K562 (cell line): ENCODE data around the gene AOC1. TPM values are rescaled to one million over a fixed set of nuclear protein-coding genes. Genes with fewer than 3 reads are reported as not detected.

Experiments used
- ASH1L ChIP-seq: fragments of 450-650 bp; IDR thresholded peaks from 2 replicates; pipeline ENCODE4 v1.6.1; 2018; ENCODE audit warnings: borderline replicate concordance, mild to moderate bottlenecking, low read depth; ENCODE audit not compliant: partially characterized antibody
- BCL6 ChIP-seq: fragments of 250-450 bp; sonication (Bioruptor Pico); IDR thresholded peaks from 2 replicates; pipeline ENCODE4 v1.4.0; 2020
- DDX20 ChIP-seq: fragments of 450-650 bp; IDR thresholded peaks from 2 replicates; pipeline ENCODE4 v1.6.1; 2016; ENCODE audit warnings: missing genetic modification characterization, low read depth, mild to moderate bottlenecking, missing compliant biosample characterization, moderate library complexity
- FOXA3 ChIP-seq, 2 experiments: fragments of 450-650 bp in 1 of 2; sonication (generic) in 1 of 2; formaldehyde crosslinking; IDR thresholded peaks in 1 of 2; conservative IDR thresholded peaks in 1 of 2; 2 replicates each; pipeline versions ENCODE4 v1.4.0 to v1.8.0; 2020 to 2022; ENCODE audit warnings: mild to moderate bottlenecking in 2 of 2, missing genetic modification reagents in 1 of 2
- HNRNPH1 ChIP-seq: fragments of 200-400 bp; formaldehyde crosslinking; optimal IDR thresholded peaks from 2 replicates; pipeline ENCODE3; 2017; ENCODE audit warnings: low read depth, mild to moderate bottlenecking, low read length, moderate library complexity
- POLR2A ChIP-seq: fragments of 450-650 bp; conservative IDR thresholded peaks from 2 replicates; pipeline ENCODE4 v1.6.1; 2016
- TCF3 ChIP-seq: sonication (generic); formaldehyde crosslinking; IDR thresholded peaks from 2 replicates; pipeline ENCODE4 v1.4.0; 2020; ENCODE audit warnings: mild to moderate bottlenecking, missing genetic modification reagents
- TCFL5 ChIP-seq: fragments of 250-450 bp; sonication (Bioruptor Pico); conservative IDR thresholded peaks from 2 replicates; pipeline ENCODE4 v1.6.1; 2021; ENCODE audit warnings: mild to moderate bottlenecking, moderate library complexity, matching md5 sums
- ZNF184 ChIP-seq: sonication (generic); formaldehyde crosslinking; IDR thresholded peaks from 2 replicates; pipeline ENCODE4 v1.5.0; 2020; ENCODE audit warnings: missing genetic modification reagents
- polyA plus RNA-seq, 8 experiments: library from polyadenylated mRNA; depleted of rRNA in 4 of 8; stranded (reverse) in 5 of 8; unstranded in 3 of 8; fragments of >200 nt; fragmentation: Nextera tagmentation in 2 of 8; fragmentation: Illumina TruSeq in 1 of 8; extraction: Ambion mirVana in 2 of 8; extraction: Trizol in 1 of 8; gene quantifications; 2 replicates each; pipeline versions ENCODE4 v1.2.1 to v1.2.3, GENCODE V29; 2011 to 2014; ENCODE audit warnings: inconsistent platforms in 1 of 8, missing spikeins in 1 of 8
- total RNA-seq, 7 experiments: library from RNA; depleted of rRNA in 6 of 7; stranded (reverse); fragments of >200 nt in 6 of 7; fragmentation: Illumina TruSeq in 2 of 7; extraction: Trizol in 2 of 7; gene quantifications; 2 replicates each; pipeline versions ENCODE4 v1.2.1 to v1.2.3, GENCODE V29; 2011 to 2021; ENCODE audit warnings: low replicate concordance in 1 of 7
- TF ChIP-seq, protein P1 (sequence below): fragments of 450-650 bp; formaldehyde crosslinking; IDR thresholded peaks from 2 replicates; pipeline ENCODE4 v1.4.0; 2020; ENCODE audit warnings: mild to moderate bottlenecking, moderate library complexity
- TF ChIP-seq, protein P2 (sequence below): fragments of 250-450 bp; sonication (Bioruptor Pico); IDR thresholded peaks from 2 replicates; pipeline ENCODE4 v1.4.0; 2020; ENCODE audit warnings: mild to moderate bottlenecking, moderate library complexity, borderline replicate concordance

Gene AOC1
- total and polyA plus RNA-seq, 9 of the 15 experiments (the other 6 are each of a cell fraction or from before 2014, with no cell fraction given): not detected

DNA sequence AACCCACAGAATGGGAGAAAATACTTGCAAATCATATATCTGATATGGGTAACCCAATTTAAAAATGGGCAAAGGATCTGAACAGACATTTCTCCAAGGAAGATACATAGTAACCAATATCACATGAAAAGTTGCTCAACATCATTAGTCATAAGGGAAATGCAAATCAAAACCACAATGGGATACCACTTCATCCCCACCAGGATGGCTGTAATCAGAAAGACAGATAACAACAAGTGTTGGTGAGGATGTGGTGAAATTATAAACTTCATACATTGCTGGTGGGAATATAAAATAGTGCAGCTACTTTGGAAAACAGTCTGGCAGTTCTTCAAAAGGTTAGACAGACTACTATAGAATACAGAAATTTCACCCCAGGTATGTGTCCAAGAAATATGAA, 19.3 kb downstream of the AOC1 start (continued):
- TF ChIP-seq DDX20 (tag) (no peak), HNRNPH1 (no peak), TCFL5 (CRISPR knock-in tag) (no peak), ZNF184 (peak; percentile 89), ASH1L (no peak), POLR2A (no peak), TCF3 (CRISPR knock-in tag) (no peak), BCL6 (CRISPR knock-in tag) (no peak), FOXA3 (CRISPR knock-in tag; conservative IDR thresholded peaks at IDR 0.05 in 1 of 2, IDR thresholded peaks at IDR 0.05 in 1 of 2) (no peak)
- TF ChIP-seq, protein P1, sequence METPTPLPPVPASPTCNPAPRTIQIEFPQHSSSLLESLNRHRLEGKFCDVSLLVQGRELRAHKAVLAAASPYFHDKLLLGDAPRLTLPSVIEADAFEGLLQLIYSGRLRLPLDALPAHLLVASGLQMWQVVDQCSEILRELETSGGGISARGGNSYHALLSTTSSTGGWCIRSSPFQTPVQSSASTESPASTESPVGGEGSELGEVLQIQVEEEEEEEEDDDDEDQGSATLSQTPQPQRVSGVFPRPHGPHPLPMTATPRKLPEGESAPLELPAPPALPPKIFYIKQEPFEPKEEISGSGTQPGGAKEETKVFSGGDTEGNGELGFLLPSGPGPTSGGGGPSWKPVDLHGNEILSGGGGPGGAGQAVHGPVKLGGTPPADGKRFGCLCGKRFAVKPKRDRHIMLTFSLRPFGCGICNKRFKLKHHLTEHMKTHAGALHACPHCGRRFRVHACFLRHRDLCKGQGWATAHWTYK: no peak
- TF ChIP-seq, protein P2, sequence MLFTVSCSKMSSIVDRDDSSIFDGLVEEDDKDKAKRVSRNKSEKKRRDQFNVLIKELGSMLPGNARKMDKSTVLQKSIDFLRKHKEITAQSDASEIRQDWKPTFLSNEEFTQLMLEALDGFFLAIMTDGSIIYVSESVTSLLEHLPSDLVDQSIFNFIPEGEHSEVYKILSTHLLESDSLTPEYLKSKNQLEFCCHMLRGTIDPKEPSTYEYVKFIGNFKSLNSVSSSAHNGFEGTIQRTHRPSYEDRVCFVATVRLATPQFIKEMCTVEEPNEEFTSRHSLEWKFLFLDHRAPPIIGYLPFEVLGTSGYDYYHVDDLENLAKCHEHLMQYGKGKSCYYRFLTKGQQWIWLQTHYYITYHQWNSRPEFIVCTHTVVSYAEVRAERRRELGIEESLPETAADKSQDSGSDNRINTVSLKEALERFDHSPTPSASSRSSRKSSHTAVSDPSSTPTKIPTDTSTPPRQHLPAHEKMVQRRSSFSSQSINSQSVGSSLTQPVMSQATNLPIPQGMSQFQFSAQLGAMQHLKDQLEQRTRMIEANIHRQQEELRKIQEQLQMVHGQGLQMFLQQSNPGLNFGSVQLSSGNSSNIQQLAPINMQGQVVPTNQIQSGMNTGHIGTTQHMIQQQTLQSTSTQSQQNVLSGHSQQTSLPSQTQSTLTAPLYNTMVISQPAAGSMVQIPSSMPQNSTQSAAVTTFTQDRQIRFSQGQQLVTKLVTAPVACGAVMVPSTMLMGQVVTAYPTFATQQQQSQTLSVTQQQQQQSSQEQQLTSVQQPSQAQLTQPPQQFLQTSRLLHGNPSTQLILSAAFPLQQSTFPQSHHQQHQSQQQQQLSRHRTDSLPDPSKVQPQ (CRISPR knock-in tag): no peak
